DOHH2 (cell line): ENCODE measurements around the gene ABCC2.

ENCODE experiments used
- CTCF ChIP-seq: fragments of 200-600 bp; sonication (generic); IDR thresholded peaks from one replicate; pipeline ENCODE4 v1.5.1; 2014; ENCODE audit warnings: antibody characterized with exemption, mild to moderate bottlenecking, low read depth, low read length; ENCODE audit not compliant: poor library complexity, severe bottlenecking
- EZH2phosphoT487 ChIP-seq: fragments of 200-600 bp; sonication (generic); IDR thresholded peaks from 2 replicates; pipeline ENCODE4 v1.6.1; 2017; ENCODE audit warnings: borderline replicate concordance, mild to moderate bottlenecking, antibody characterized with exemption, low read length, moderate library complexity, mixed read lengths

GRCh38 chr10:99765672-99766301 is 16.7 kb upstream of the ABCC2 start:
- TF ChIP-seq CTCF = no peak
- no peak for TF ChIP-seq EZH2phosphoT487
